ENCODE data around the gene KRTAP10-9.
"Not testable (repeated sequence)": the region's sequence is repeated elsewhere in the genome, so short reads cannot be mapped to it uniquely, and the experiment has no call there.

KRTAP10-9 gene

GRCh38 chr21:44626673-44627143 lies at the start of gene KRTAP10-9:
TSS of gene KRTAP10-9 (plus strand) at chr21:44627093. CDS start at chr21:44627172, 79 bp downstream.
- no peak for DNase-seq

GRCh38 chr21:44578371-44579055 lies 48.4 kb upstream of the KRTAP10-9 start:
- no peak for DNase-seq

DNA sequence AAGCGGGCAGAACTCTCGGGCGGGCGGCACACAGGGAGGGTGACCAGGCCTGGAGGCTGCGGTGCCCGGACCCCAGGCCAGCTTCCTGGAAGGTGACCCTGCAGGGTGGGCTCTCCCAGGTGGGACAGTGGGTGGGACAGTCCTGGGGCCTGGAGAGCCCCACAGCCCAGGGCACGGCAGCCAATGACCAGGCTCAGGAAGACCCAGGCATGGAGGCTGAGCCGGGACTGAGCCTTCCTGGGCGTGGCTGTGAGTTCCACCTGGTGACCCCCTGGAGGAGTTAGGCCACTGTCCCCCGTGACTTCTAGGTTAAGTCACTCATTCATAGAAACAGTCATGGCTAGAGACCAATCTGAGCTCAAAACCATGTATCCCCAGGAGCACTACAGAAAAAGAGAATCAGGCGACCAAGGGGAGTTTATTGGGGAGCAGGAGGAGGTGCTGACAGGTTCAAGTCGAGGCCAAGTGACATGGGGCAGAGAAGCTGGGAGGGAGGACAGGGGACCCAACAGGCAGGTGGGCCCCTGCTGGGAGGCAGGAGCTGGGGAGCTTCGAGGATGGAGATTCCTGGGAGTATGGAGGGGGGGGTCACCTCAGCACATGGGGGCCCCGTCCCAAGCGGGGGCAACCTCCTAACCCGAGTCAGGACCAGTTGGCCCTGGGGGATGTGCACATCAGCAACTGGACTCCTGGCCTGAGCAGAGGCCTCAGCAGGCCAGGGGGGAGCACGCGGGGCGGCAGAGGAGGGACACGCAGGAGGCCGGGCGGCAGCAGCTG lies 47.6 kb upstream of the KRTAP10-9 start:
- DNase-seq = no peak

- no peak for DNase-seq
Measured at GRCh38 chr21:44579833-44580144, 47.1 kb upstream of the KRTAP10-9 start.

GRCh38 chr21:44580231-44580821 lies 46.6 kb upstream of the KRTAP10-9 start, which contains the start of gene KRTAP10-5:
TSS of gene KRTAP10-5 (minus strand) at chr21:44580604. CDS start at chr21:44580578, 26 bp downstream.
- not testable (repeated sequence) for DNase-seq

DNA sequence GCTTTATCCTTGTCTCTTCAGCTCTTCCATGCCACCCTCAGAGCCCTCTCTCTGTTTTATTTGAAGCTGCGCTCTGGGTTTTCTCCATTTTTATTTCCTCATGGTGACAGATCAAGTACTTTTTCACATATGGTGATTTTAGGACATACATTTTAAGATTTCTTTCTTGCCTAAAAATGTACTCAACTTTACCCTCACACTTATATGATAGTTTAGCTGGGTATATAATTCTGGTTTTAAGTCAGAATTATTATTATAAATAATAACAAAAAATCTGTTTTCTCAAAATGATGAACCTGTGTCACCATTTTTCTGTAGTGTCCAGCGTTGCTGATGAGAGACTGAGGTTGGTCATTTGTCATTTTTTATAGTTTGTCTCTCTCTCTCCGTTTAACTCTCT lies 45.7 kb upstream of the KRTAP10-9 start:
- no peak for DNase-seq

GRCh38 chr21:44582055-44582454 lies 44.8 kb upstream of the KRTAP10-9 start:
- DNase-seq = no peak

GRCh38 chr21:44583089-44583799 lies 43.6 kb upstream of the KRTAP10-9 start:
- DNase-seq = no peak

- DNase-seq = no peak
Measured at GRCh38 chr21:44583800-44584147, 43.1 kb upstream of the KRTAP10-9 start.

GRCh38 chr21:44585892-44586291 lies 41.0 kb upstream of the KRTAP10-9 start:
- DNase-seq = no peak

GRCh38 chr21:44589094-44589493 lies 37.8 kb upstream of the KRTAP10-9 start:
- DNase-seq = no peak

DNA sequence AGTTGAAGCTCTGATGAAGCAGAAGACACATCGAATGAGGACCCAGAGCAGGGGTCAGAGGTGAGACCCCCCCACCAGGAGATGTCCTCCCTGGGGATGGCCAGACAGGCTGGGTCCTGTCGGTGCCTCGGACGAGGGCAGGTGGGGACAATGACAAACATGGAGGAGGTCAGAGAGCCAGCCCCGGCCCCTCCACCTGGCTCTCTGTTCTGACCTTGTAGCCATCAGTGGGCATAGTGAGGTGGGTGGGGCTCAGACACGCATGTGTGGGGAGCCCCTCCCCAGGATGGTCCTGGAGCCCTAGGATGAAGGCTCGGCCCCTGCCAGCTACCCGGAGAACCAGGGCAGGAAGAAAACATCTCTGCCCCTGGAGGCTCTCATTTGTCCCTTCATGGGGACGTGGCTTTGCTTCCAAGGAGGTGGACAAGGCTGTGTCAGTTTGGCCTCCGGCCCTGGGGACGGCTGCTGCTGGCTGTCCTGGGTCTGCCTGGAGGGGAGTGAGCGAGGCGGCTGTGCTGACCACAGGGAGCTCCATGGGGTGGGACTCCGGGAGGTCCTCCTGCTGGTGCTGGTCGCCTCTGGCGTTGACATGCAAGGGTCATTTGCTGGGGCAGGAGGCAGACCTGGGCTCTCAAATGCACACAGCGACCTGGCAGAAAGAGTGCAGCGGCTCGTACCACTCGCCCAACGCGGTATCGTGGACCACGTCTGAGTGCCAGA lies 37.1 kb upstream of the KRTAP10-9 start:
- DNase-seq = no peak

- no peak for DNase-seq
Measured at GRCh38 chr21:44590311-44590721, 36.6 kb upstream of the KRTAP10-9 start.

- not testable (repeated sequence) for DNase-seq
Measured at GRCh38 chr21:44590897-44591800, 35.7 kb upstream of the KRTAP10-9 start.

DNA sequence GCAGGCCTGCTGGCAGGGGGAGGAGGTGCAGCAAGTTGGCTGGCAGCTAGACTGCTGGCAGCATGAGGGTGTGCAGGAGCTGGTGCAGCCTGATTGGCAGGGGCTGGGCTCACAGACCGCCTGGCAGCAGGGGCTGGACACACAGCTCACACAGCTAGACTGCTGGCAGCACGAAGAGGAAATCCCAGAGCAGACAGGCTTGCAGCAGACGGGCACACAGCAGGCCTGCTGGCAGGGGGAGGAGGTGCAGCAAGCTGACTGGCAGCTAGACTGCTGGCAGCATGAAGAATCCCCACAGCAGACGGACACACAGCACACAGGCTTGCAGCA lies 35.1 kb upstream of the KRTAP10-9 start:
- not testable (repeated sequence) for DNase-seq

DNA sequence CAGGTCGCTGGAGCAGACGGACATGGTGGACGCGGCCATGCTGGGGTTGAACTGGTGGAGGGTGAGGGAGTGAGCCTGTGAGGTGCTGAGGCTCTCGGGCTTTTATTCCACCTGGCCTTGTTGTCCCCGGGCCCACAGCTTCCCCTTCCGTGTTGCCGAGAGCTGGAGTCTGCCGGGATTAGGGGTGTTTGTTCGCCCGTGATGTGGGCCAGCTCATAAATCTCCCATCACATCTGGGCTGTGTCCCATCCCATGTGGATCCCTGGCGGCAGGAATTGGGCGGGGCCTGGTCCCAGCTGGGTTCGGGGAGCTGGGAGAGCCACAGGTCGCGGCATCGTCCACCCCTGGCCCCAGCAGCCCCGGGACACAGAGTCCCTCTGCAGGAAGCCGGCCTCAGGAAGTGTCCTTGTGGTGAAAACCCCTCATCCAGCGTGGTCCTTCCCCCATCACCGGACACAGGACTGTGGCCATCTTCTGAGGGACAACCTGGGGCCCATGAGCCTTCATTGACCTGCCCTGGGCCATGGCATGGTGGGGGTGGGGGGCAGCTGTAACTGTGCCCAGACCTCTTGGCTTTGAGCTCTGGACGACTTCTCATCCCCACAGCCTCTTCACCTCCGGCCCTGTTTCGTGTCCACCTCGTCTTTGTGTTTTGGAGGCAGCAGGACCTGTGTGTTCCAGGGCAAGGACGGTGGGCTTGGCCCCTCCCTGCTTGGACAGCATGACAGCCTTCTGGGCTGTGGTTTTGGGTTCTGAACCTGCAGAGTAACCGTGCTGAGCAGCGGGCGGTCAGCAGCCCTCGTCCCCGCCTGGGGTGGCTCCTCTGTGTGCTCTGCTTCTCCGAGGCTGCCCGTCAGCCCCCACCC lies 34.2 kb upstream of the KRTAP10-9 start, which contains the start of gene KRTAP10-6:
Gene KRTAP10-6 (minus strand): TSS at position 60 of the 866 bp plus-strand sequence. CDS start 21 bp downstream, at position 39.
- no peak for DNase-seq

GRCh38 chr21:44593598-44594405 lies 33.1 kb upstream of the KRTAP10-9 start:
- DNase-seq = no peak

DNA sequence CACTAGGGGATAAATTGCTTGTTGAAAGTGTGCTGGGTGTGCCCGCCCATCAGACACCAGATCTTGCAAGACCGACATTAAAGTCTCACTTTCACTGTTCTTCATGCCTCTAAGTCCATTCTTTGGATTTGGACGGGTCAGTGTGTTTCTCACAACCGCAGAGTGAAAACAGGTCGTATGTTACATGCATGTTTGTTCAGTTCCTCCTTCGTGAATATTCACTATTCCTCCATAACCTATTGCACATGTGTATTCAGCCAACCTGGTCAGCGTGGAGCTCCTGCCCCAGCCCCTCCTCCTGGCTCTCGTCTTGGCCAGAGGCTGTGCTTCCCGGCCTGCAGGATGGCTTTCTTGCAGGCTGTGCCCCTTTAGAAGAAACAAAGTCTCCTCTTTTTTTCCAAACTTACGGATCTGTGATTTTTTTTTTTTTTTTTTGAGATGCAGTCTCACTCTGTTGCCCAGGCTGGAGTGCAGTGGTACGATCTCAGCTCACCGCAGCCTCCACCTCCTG lies 32.4 kb upstream of the KRTAP10-9 start:
- DNase-seq = no peak

- DNase-seq = no peak
Measured at GRCh38 chr21:44595524-44595923, 31.4 kb upstream of the KRTAP10-9 start.
